GM12878 (cell line): ENCODE data around the gene CHKA.

ENCODE experiments used
- EP300 ChIP-seq, 2 experiments: fragments of 150-350 bp in 1 of 2; IDR thresholded peaks; 2 replicates each; pipeline ENCODE4 v1.6.1; 2011 to 2012; ENCODE audit warnings: low read depth in 2 of 2, low read length in 2 of 2, borderline replicate concordance in 1 of 2, improper control_type of control experiment in 1 of 2, inconsistent platforms in 1 of 2; ENCODE audit not compliant: control insufficient read depth in 1 of 2
- HCFC1 ChIP-seq: fragments of 150-350 bp; IDR thresholded peaks from 2 replicates; pipeline ENCODE4 v1.6.1; 2014; ENCODE audit warnings: low read length
- NFXL1 ChIP-seq: fragments of 450-650 bp; IDR thresholded peaks from 2 replicates; pipeline ENCODE4 v1.6.1; 2017; ENCODE audit warnings: antibody characterized with exemption, mild to moderate bottlenecking, borderline replicate concordance
- POLR2A ChIP-seq: IDR thresholded peaks from 2 replicates; pipeline ENCODE4 v1.6.1; 2011; ENCODE audit warnings: low read depth, mild to moderate bottlenecking, low read length
- POLR2AphosphoS5 ChIP-seq: IDR thresholded peaks from 2 replicates; pipeline ENCODE4 v1.6.1; 2011; ENCODE audit warnings: mild to moderate bottlenecking, low read length, inconsistent platforms
- SIX5 ChIP-seq: IDR thresholded peaks from 2 replicates; pipeline ENCODE4 v1.6.1; 2011; ENCODE audit warnings: mild to moderate bottlenecking, low read depth, low read length, moderate library complexity; ENCODE audit not compliant: severe bottlenecking
- SRF ChIP-seq, 2 experiments: IDR thresholded peaks; 2 replicates each; pipeline ENCODE4 v1.6.1; 2011; ENCODE audit warnings: low read depth in 2 of 2, low read length in 2 of 2, mild to moderate bottlenecking in 1 of 2, moderate library complexity in 1 of 2
- YY1 ChIP-seq: IDR thresholded peaks from 2 replicates; pipeline ENCODE4 v1.6.1; 2011; ENCODE audit warnings: low read depth, mild to moderate bottlenecking, low read length
- ZNF207 ChIP-seq: fragments of 450-650 bp; IDR thresholded peaks from 2 replicates; pipeline ENCODE4 v1.6.1; 2014; ENCODE audit warnings: antibody characterized with exemption, mild to moderate bottlenecking, borderline replicate concordance
- TF ChIP-seq, protein P1 (sequence below): IDR thresholded peaks from 2 replicates; pipeline ENCODE4 v1.6.1; 2011; ENCODE audit warnings: borderline replicate concordance, low read depth, mild to moderate bottlenecking, moderate library complexity, mixed read lengths, low read length; ENCODE audit not compliant: insufficient read depth; ENCODE audit errors: extremely low read length
- TF ChIP-seq, protein P2 (sequence below), 3 experiments: IDR thresholded peaks in 2 of 3; conservative IDR thresholded peaks in 1 of 3; 2 replicates each; pipeline ENCODE4 v1.5.1; 2011; ENCODE audit warnings: low read depth in 3 of 3, low read length in 3 of 3, mild to moderate bottlenecking in 3 of 3, control low read depth in 2 of 3, moderate library complexity in 2 of 3, inconsistent platforms in 1 of 3, mixed read lengths in 1 of 3; ENCODE audit not compliant: control insufficient read depth in 2 of 3, insufficient read depth in 1 of 3; ENCODE audit errors: extremely low read depth in 1 of 3

DNA sequence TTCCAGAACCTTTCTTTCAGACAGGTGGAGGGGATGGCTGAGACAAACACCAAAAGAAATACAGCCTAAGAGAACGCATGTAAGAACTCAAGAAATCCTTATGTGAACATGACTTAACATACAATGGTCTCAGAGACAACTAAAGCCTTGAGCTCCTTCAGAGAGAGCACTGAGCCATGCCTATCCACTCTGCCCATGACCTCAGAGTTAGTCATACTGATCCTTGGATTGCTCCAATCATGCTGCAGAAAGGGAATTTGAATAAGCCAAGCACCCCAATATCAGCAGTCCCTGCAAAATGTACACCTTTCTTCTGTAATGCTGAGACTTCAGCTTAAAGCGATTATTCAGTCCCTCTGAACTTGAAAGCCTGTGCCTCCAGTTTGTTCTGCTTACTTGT, 43.2 kb upstream of the CHKA start:
- TF ChIP-seq EP300 (IDR thresholded peaks at IDR 0.05; ENCODE audit: borderline replicate concordance in 1 of 2, control insufficient read depth in 1 of 2, low read depth in 2 of 2, low read length in 2 of 2) (no peak), ZNF207 (no peak), POLR2A (no peak), SRF (IDR thresholded peaks at IDR 0.05; ENCODE audit: low read depth in 2 of 2, low read length in 2 of 2) (no peak), POLR2AphosphoS5 (no peak), HCFC1 (no peak), NFXL1 (no peak), SIX5 (no peak), YY1 (no peak)
- TF ChIP-seq, protein P1, sequence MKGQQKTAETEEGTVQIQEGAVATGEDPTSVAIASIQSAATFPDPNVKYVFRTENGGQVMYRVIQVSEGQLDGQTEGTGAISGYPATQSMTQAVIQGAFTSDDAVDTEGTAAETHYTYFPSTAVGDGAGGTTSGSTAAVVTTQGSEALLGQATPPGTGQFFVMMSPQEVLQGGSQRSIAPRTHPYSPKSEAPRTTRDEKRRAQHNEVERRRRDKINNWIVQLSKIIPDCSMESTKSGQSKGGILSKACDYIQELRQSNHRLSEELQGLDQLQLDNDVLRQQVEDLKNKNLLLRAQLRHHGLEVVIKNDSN: no peak
- TF ChIP-seq, protein P2, sequence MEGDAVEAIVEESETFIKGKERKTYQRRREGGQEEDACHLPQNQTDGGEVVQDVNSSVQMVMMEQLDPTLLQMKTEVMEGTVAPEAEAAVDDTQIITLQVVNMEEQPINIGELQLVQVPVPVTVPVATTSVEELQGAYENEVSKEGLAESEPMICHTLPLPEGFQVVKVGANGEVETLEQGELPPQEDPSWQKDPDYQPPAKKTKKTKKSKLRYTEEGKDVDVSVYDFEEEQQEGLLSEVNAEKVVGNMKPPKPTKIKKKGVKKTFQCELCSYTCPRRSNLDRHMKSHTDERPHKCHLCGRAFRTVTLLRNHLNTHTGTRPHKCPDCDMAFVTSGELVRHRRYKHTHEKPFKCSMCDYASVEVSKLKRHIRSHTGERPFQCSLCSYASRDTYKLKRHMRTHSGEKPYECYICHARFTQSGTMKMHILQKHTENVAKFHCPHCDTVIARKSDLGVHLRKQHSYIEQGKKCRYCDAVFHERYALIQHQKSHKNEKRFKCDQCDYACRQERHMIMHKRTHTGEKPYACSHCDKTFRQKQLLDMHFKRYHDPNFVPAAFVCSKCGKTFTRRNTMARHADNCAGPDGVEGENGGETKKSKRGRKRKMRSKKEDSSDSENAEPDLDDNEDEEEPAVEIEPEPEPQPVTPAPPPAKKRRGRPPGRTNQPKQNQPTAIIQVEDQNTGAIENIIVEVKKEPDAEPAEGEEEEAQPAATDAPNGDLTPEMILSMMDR (IDR thresholded peaks at IDR 0.05 in 2 of 3, conservative IDR thresholded peaks at IDR 0.05 in 1 of 3; ENCODE audit: control insufficient read depth in 2 of 3, extremely low read depth in 1 of 3, insufficient read depth in 1 of 3, low read depth in 3 of 3, low read length in 3 of 3): no peak
